Motor neuron (in vitro differentiated cells): ENCODE results near the gene IL1RAP. TPM values are rescaled to one million over a fixed set of nuclear protein-coding genes. Genes with fewer than 3 reads are reported as not detected.
A peak's percentile ranks its signal among the peaks of the same experiment; 100 is the strongest.

ENCODE experiments used
- ATAC-seq, 8 experiments: fragments of 200-7000 bp; cut with Tn5 transposase; replicated peaks in 6 of 8; 2 replicates each; pipeline ENCODE4 v1.8.0; 2021; ENCODE audit warnings: mild to moderate bottlenecking in 8 of 8, moderate library complexity in 8 of 8
- H3K27ac ChIP-seq, 2 donors: fragments of 250-450 bp; sonication (Bioruptor Pico); 2 replicates each; pipeline ENCODE4 v1.9.0; 2021; ENCODE audit warnings: antibody characterized with exemption in 2 of 2, mild to moderate bottlenecking in 2 of 2, moderate library complexity in 1 of 2
- H3K4me1 ChIP-seq, 2 donors: fragments of 250-450 bp; sonication (Bioruptor Pico); replicated peaks in 1 of 2; 2 replicates each; pipeline ENCODE4 v1.6.1; 2021; ENCODE audit warnings: antibody characterized with exemption in 2 of 2, mild to moderate bottlenecking in 2 of 2, moderate library complexity in 1 of 2
- H3K4me3 ChIP-seq, 5 donors: fragments of 250-450 bp; sonication (Bioruptor Pico); 2 replicates each; pipeline ENCODE4 v1.9.0; 2021; ENCODE audit warnings: antibody characterized with exemption in 5 of 5, mild to moderate bottlenecking in 5 of 5, moderate library complexity in 4 of 5
- WGBS, 10 experiments: fragments of 450-650 bp; shearing (Covaris generic); methylation state at CpG; one replicate each; pipeline ENCODE4 v1.0.0; 2022; 5-methylcytosine and 5-hydroxymethylcytosine counted together
- in situ Hi-C, 9 experiments: fragments of 400-800 bp; cut with MboI; loops; one replicate each; pipeline ENCODE4 v1.15.0; 2021; ENCODE audit warnings: low sequenced_read_pairs in 9 of 9, low pct_unique_long_range_greater_than_20kb in 2 of 9; ENCODE audit not compliant: unreplicated experiment in 9 of 9
- total RNA-seq, 8 experiments: library from RNA; unstranded; fragments of 300-600 nt; gene quantifications; 2 replicates each; pipeline versions ENCODE4 v1.2.3 to v1.2.4, GENCODE V29; 2022

The IL1RAP gene
- total RNA-seq, 8 experiments from 2014 or later, result 1.9 to 31.3 (median 4.1) TPM

DNA sequence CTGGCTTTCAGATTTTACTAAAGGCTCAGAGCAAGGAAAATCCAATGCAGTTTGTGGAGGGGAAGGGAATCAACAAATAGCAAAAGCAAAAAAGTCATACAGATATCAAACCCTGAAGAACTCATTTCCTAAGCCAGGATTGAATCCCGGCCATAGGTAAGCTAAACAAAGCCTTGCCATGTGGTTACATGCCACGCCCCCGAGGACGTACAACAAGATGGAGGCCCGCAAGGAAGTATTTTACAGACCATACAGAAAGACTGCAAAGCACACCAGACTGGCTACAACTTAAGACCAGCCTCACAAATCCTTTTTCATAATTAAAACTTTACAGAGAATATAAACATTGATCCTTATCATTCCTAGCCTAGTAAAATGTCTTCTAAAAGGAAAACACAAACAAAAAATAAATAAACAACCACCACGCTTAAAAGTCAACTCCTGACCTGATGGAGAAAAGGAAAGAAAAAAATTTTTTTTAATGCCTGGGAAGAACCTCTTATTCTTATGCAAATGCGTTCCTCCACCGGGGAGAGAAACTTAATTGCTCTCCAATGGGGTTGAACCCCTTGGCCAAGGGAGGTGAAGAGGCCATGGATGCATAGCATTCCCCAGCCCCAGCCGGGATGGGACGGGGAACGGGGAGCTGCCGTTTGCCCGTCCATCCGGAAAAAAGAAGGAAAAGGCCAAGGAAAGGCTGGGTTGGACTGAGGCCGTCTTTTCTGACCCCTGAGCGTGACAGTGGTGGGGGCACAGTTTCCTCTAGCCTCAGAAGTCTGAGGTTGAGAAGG lies 39.3 kb downstream of the IL1RAP start:
- no peak overlapping the region for H3K27ac ChIP-seq
- H3K4me3 ChIP-seq, result peak overlapping the region in 1 of 5 donors; percentile 4
- in situ Hi-C loops, result no loop called here
- 47 to 93% (median 74%) methylated on average over 2 to 13 of the region's 16 CpGs for WGBS, 10 experiments
- ATAC-seq, result peak in 3 of 8 experiments; percentile 26 to 43 (median 32)
- H3K4me1 ChIP-seq, result no peaks in the 10 kb centered on the region

DNA sequence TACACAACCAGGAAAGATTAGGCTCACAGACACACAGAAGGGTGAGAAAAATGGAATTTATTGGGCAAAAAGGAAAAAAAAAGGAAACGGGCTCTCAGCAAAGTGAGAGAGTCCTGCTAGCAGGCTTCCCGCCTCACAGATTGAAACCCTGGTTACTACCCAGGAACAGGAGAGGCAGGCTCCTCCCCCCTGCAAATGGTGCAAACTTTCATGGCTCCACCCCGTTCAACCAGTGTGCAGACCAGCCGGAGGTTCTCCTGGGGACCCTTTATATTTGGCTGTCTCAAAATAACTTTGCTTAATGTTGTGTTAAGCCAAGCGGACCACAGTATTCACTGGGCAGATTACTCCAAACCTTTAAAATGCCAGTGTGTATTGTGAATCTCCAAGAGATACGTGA lies 40.3 kb downstream of the IL1RAP start:
- H3K4me3 ChIP-seq, result peak overlapping the region in 1 of 5 donors; percentile 6
- 51 to 100% (median 82%) methylated on average over 1 to 6 of the region's 6 CpGs; no CpG with 5 or more reads in 3 of the 10 experiments for WGBS, 10 experiments
- no peak overlapping the region for H3K27ac ChIP-seq
- peak in 1 of 8 experiments; percentile 50 for ATAC-seq
- H3K4me1 ChIP-seq, result no peaks in the 10 kb centered on the region
- in situ Hi-C loops, result no loop called here

DNA sequence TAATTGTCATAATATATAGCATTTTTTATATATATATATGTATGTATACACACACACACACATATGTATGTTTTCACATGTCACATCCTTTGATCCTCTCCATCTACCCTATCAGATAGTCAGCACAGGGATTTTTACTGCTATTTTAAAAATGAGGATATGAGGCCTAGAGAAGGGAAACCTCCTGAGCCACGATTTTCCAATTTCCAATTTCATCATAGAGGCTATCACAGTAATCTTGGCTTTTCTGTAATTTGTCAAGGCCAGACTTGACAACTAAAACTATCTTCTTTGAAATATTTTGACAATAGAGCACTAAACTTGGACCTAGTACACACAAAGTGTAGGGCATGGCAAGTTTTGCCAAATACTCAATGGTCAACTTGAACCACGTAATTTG lies 42.5 kb downstream of the IL1RAP start:
- WGBS, 10 experiments, result 34 to 100% (median 100%) methylated on average over 1 to 2 of the region's 2 CpGs; no CpG with 5 or more reads in 1 of the 10 experiments
- no peak for ATAC-seq
- Histone ChIP-seq H3K4me1 (peaks cover 8 to 11% of the 10 kb centered on the region in 2 donors), H3K27ac (no peak overlapping the region), H3K4me3 (no peak overlapping the region)
- in situ Hi-C loops, result no loop called here

DNA sequence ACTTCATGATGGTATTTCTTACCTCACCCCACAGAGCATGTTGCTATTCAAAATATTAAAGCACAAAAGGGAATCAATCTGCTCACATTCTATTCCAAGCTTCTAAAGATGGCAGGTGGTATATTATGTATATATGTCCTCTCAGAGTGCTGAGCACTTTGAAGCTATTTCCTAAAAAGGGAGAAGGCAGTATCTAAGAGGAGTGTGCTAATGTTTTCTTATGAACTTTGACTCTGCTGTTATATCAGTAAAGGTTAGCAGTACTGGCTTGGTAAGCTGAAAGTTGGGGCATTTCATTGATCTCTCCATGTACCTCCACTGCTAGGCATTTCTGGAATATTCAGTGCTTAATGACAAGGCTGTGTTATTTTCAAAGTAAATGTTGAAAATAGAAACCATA lies 43.4 kb downstream of the IL1RAP start:
- H3K27ac ChIP-seq, result no peak overlapping the region
- H3K4me3 ChIP-seq, result no peak overlapping the region
- in situ Hi-C loops, result no loop called here
- peaks cover 11 to 12% of the 10 kb centered on the region in 2 donors for H3K4me1 ChIP-seq
- no peak for ATAC-seq

DNA sequence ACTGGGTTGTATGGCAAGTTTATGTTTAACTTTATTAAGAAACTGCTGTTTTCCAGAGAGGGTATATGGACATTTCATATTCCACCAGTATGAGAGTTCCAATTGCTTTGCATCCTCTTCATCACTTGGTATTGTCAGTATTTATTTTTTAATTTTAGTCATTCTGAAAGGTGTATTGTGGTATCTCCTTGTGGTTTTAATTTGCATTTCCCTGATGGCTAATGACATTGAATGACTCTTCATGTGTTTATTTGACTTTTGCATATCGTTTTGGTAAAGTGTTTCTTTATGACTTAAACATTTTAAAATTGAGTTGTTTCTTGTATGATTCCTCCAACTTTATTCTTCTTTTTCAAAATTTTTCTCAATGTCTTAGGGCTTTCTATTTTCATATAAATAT lies 44.4 kb downstream of the IL1RAP start:
- ATAC-seq, result no peak
- H3K4me3 ChIP-seq, result no peak overlapping the region
- 20 to 100% (median 89%) methylated on average over 1 of the region's 1 CpG for WGBS, 10 experiments

DNA sequence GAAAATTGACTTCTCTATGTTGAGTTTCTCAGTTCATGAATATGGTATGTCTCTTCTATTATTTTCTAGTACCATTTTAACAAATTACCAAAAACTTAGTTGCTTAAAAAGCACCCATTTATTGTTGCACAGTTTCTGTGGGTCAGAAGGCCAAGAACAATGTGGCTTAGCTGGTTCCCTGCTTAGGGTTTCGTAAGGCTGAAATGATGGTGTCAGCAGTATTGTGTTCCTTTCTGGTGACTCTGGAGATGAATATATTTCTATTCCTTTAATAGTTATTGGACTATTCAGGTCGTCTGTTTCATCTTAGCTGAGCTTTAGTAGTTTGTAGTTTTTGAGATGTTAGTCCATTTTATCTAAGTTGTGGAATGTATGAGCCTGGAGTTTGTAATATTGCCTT lies 44.9 kb downstream of the IL1RAP start:
- 0 to 100% (median 84%) methylated on average over 1 to 2 of the region's 2 CpGs for WGBS, 10 experiments
- Histone ChIP-seq H3K27ac (no peak overlapping the region), H3K4me3 (no peak overlapping the region), H3K4me1 (peaks cover 11 to 12% of the 10 kb centered on the region in 2 donors)
- no peak for ATAC-seq
- in situ Hi-C loops, result no loop called here

More for the DNA sequence above, 44.4 kb downstream of the IL1RAP start:
- Histone ChIP-seq H3K27ac (no peak overlapping the region), H3K4me1 (peaks cover 11 to 12% of the 10 kb centered on the region in 2 donors)
- in situ Hi-C loops, result no loop called here

DNA sequence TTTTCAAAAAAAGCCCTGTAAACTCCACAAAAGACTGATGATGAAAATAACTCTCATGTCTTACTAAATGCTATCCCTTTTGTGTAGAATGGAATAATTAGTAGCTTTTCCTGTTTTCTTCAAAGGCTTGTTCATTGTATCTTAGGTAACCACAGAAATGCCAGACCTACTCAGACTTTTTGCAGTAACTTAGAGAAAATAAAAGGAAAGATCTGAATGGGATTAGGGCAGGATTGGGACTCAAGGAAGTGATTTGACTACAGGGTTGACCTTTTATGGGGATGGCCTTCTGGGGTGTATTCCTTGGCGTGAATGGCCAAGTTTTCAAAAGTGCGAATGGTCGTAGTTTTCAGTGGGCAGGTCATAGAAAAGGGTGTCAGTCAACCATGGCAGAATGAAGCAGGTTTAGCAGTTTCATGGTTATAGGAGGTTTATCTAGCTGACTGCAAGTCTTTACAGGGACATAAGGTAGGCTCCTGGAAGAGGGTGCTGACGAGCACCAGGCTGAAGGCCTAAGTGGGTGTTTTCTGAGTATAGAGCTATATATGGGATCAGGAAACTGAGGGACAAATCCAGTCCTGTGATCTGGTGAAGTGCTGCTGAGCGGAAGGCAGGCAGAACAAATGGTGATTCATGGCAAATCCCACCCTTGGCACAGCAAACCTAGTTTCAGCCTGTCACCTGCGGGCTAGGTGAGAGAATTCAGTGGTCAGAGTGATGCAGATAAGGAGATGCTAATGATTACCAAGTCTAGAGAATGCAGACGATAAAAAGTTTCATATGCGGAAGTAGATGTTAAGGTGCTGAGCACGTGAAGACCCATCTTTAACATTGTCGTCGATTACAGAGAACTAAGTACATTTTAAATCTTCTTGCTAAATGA lies 46.4 kb downstream of the IL1RAP start:
- Histone ChIP-seq H3K4me3 (no peak overlapping the region), H3K27ac (no peak overlapping the region), H3K4me1 (peaks cover 11 to 12% of the 10 kb centered on the region in 2 donors)
- ATAC-seq, result peak in 2 of 8 experiments; percentile 13 to 65
- 85 to 100% (median 93%) methylated on average over 3 to 11 of the region's 11 CpGs; no CpG with 5 or more reads in 1 of the 10 experiments for WGBS, 10 experiments
- in situ Hi-C loops, result no loop called here

DNA sequence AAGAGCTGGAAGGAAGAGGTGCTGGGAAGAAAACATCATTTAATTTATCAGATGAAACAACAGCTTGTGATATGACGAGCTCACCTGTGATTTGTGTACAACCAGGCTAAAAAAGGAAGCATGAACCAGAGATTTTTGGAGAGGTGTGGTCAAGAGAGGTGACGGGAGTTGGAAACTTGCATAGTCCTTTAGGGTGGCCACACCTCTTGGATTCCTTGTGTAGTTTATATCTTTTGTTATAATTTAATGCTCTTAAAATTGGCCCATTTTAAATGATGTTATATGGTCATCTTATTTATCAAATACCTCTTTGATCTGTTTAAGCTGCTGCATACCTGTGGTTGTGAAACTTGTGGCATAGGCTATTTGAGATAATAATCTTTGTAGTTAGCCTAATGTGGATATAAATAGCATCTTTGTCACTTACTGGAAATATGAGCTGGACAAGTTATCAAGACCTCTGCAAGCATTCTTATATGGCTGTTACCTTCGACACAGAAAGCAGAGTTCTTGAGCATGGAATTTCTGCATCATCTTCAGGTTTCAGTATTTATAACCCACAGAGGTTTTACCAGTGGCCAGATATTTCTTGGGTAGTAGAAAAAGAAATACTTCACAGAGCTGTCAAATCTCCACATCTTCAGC lies 49.1 kb downstream of the IL1RAP start:
- WGBS, 10 experiments, result 70 to 100% (median 96%) methylated on average over 1 to 3 of the region's 3 CpGs; no CpG with 5 or more reads in 1 of the 10 experiments
- no peak for ATAC-seq
- H3K27ac ChIP-seq, result no peak overlapping the region
- in situ Hi-C loops, result no loop called here
- H3K4me1 ChIP-seq, result peaks cover 12 to 17% of the 10 kb centered on the region in 2 donors
- no peak overlapping the region for H3K4me3 ChIP-seq

DNA sequence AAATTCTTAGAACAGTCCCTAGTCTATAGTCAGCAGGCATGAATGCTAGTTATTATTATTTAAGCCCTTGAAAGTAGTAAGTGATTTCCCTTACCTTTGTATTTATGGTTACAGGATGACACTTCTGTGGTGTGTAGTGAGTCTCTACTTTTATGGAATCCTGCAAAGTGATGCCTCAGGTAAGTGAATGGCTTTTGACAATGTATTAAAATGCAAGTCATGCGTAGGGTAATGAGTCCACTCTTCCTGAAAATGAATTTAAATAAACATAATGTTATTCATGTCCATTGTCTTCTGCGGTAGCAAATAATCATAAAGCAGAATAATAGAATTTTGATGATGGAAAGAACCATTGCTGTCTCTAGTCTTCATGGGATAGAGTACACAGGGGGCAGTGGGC lies 50.3 kb downstream of the IL1RAP start:
- no peak overlapping the region for H3K27ac ChIP-seq
- 63 to 92% (median 78%) methylated on average over 1 to 2 of the region's 2 CpGs for WGBS, 10 experiments
- no peak for ATAC-seq
- no peak overlapping the region for H3K4me3 ChIP-seq
- in situ Hi-C loops, result no loop called here
- peaks cover 12 to 17% of the 10 kb centered on the region in 2 donors for H3K4me1 ChIP-seq

DNA sequence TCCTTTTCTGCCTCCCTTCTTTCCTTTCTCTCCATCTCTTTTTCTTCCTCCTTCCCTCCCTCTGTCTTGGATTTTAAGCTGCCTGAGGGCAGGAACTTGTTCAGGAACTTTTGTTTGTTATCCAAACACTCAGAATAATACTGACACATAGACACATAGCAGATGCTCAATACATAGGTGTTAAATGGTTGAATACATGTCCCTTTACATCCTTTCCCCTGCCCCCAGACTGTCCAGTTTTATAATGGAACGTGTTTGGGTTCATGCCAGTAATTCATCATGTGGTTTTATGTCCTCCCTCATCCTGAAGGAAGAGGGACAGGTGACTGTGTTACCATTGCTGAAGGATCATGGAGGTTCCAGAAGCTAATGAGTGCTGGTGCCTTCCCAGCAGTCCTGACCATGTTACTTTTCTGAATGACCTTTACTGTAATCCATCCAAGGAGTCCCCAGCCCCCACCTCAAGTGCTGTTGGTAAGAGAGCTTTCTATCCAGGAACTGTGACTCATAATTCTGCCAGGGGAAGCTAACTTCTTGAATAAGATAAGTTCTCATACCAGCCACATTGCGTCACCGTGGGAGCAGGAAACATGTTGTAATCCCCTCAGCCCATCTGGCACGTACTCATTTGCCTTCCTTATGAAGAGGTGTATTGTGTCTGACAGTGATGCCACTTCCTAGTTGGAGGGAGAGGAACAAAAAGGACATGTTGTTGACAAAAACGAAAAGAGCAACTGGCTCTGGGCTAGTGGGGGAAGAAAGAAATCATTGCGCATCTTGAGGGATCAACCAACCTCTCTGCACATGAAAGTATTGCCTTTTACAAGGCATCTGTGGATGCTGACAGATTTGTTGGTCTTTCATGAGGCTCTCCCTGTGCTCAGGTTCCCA lies 52.4 kb downstream of the IL1RAP start:
- Histone ChIP-seq H3K4me1 (peaks cover 5 to 7% of the 10 kb centered on the region in 2 donors), H3K27ac (no peak overlapping the region), H3K4me3 (no peak overlapping the region)
- WGBS, 10 experiments, result 33 to 80% (median 50%) methylated on average over 1 to 4 of the region's 6 CpGs; no CpG with 5 or more reads in 1 of the 10 experiments
- in situ Hi-C loops, result no loop called here
- ATAC-seq, result peak; percentile 63 to 97 (median 95)

DNA sequence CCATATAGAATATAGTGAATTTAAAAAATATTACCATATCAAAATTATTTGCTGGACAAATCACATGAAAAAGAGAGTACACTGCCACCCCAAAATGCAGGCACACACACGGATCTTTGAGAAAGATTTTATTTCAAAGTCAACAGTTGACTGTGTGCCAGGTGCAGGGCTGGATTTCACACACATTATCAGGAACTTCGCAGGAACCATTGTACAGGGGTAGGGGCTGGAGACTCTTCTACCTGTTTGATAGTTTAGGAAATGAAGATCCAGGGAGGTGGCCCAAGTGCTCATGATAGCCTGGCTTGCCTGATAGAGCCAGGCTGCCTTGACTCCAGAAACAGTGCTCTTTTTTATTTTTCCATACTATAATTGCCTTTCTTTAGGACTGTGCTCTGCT lies 54.2 kb downstream of the IL1RAP start:
- ATAC-seq, result no peak
- 40 to 90% (median 60%) methylated on average over 1 to 2 of the region's 2 CpGs; no CpG with 5 or more reads in 5 of the 10 experiments for WGBS, 10 experiments
- in situ Hi-C loops, result no loop called here
- Histone ChIP-seq H3K27ac (no peak overlapping the region), H3K4me1 (peaks cover 0 to 6% of the 10 kb centered on the region in 2 donors), H3K4me3 (no peak overlapping the region)

DNA sequence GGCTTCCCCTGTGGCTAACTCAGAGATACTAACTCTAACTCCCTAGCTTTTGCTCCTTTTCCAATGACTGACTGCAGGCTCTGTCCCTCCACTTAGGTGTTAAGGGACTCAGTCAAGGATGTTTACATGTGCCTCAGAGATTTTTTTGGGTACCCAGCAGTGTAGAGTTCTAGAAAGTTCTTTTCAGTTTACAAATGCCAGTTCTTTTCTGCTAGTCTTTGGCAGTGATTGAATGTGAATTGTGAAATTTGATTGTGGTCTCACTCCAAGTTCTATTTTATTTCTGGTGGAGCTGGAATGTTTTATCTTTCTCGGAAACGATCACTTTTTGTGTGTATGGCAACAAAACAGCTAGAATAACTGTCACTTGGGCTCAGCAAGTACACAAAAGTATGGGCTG lies 60.6 kb downstream of the IL1RAP start:
- no peak overlapping the region for H3K4me3 ChIP-seq
- H3K27ac ChIP-seq, result no peak overlapping the region
- no peaks in the 10 kb centered on the region for H3K4me1 ChIP-seq
- in situ Hi-C loops, result no loop called here
- WGBS, 10 experiments, result 19 to 100% (median 71%) methylated on average over 2 of the region's 2 CpGs; no CpG with 5 or more reads in 3 of the 10 experiments
- ATAC-seq, result no peak
